ENCODE measurements around the gene ZNF821.
"Not testable (repeated sequence)": the region's sequence is repeated elsewhere in the genome, so short reads cannot be mapped to it uniquely, and the experiment has no call there.

The ZNF821 gene

DNA sequence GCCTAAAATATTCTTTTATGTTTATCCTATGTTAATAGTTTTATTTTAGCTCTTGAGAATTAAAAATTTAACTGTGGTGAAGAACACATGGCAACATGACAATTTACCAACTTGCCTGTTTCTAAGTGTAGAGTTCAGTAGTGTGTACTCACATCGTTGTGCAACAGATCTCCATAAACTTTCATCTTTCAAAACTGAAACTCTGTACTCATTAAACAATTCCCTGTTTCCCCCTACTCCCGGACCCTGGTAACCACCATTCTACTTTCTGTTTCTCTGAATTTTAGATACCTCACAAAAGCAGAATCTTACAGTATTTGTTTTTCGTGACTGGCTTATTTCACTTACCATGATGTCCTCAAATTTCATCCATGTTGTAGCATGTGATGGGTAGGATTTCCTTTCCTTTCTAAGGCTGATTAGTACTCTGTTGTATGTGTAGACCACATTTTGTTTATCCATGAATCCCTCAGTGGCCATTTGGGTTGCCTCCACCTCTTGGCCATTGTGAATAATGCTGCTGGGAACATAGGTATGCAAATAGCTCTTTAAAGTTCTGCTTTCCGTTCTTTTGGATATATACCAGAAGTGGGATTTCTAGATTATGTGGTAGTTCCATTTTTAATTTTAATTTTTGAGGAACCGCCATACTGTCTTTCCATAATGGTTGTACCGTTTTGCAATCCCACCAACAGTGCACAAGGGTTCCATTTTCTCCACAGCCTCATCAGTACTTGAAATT is 28.7 kb upstream of the ZNF821 start:
- H3K79me2 ChIP-seq (ENCODE audit: insufficient read depth, low read length), result peaks cover 99% of the 10 kb centered on the region
- H3K9ac ChIP-seq (ENCODE audit: low read depth, low read length), result no peak overlapping the region
- H3K27me3 ChIP-seq (ENCODE audit: insufficient read depth, low read length, poor library complexity), result no peaks in the 10 kb centered on the region
- no peak for DNase-seq
- H3K36me3 ChIP-seq (ENCODE audit: insufficient read depth, low read length), result peaks cover 46% of the 10 kb centered on the region
- no peak for TF ChIP-seq EZH2 (IDR thresholded peaks at IDR 0.05; ENCODE audit: borderline replicate concordance, low read depth, low read length, severe bottlenecking)
- TF ChIP-seq, protein P1, sequence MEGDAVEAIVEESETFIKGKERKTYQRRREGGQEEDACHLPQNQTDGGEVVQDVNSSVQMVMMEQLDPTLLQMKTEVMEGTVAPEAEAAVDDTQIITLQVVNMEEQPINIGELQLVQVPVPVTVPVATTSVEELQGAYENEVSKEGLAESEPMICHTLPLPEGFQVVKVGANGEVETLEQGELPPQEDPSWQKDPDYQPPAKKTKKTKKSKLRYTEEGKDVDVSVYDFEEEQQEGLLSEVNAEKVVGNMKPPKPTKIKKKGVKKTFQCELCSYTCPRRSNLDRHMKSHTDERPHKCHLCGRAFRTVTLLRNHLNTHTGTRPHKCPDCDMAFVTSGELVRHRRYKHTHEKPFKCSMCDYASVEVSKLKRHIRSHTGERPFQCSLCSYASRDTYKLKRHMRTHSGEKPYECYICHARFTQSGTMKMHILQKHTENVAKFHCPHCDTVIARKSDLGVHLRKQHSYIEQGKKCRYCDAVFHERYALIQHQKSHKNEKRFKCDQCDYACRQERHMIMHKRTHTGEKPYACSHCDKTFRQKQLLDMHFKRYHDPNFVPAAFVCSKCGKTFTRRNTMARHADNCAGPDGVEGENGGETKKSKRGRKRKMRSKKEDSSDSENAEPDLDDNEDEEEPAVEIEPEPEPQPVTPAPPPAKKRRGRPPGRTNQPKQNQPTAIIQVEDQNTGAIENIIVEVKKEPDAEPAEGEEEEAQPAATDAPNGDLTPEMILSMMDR (IDR thresholded peaks at IDR 0.05; ENCODE audit: borderline replicate concordance, extremely low read depth, low read length, poor library complexity, severe bottlenecking), result no peak
- H3K4me1 ChIP-seq (ENCODE audit: insufficient read depth, low read length), result no peaks in the 10 kb centered on the region
- H4K20me1 ChIP-seq (ENCODE audit: insufficient read depth, low read length), result peaks cover 82% of the 10 kb centered on the region
- no peak for ATAC-seq (ENCODE audit: insufficient read depth, low read depth)
- H2AFZ ChIP-seq (ENCODE audit: low read depth, low read length), result no peak overlapping the region
- no peaks in the 10 kb centered on the region for H3K9me3 ChIP-seq (ENCODE audit: insufficient read depth, low read length, severe bottlenecking)
- no peak overlapping the region for H3K27ac ChIP-seq (ENCODE audit: low read length)
- H3K4me2 ChIP-seq (ENCODE audit: insufficient read depth, low read length), result no peak overlapping the region
- no peak overlapping the region for H3K4me3 ChIP-seq (ENCODE audit: low read depth in 1 of 2, low read length in 2 of 2)

- H3K9ac ChIP-seq (ENCODE audit: low read depth, low read length), result no peak overlapping the region
- H3K4me1 ChIP-seq (ENCODE audit: insufficient read depth, low read length), result no peaks in the 10 kb centered on the region
- H3K4me3 ChIP-seq (ENCODE audit: low read depth in 1 of 2, low read length in 2 of 2), result no peak overlapping the region
- peaks cover 86% of the 10 kb centered on the region for H4K20me1 ChIP-seq (ENCODE audit: insufficient read depth, low read length)
- peaks cover 100% of the 10 kb centered on the region for H3K79me2 ChIP-seq (ENCODE audit: insufficient read depth, low read length)
- H3K27ac ChIP-seq (ENCODE audit: low read length), result no peak overlapping the region
- H3K36me3 ChIP-seq (ENCODE audit: insufficient read depth, low read length), result peaks cover 32% of the 10 kb centered on the region
- H3K9me3 ChIP-seq (ENCODE audit: insufficient read depth, low read length, severe bottlenecking), result no peaks in the 10 kb centered on the region
- TF ChIP-seq, protein P1 (IDR thresholded peaks at IDR 0.05; ENCODE audit: borderline replicate concordance, extremely low read depth, low read length, poor library complexity, severe bottlenecking), result no peak
- no peak for TF ChIP-seq EZH2 (IDR thresholded peaks at IDR 0.05; ENCODE audit: borderline replicate concordance, low read depth, low read length, severe bottlenecking)
- no peak overlapping the region for H2AFZ ChIP-seq (ENCODE audit: low read depth, low read length)
- DNase-seq, result no peak
- no peaks in the 10 kb centered on the region for H3K27me3 ChIP-seq (ENCODE audit: insufficient read depth, low read length, poor library complexity)
- ATAC-seq (ENCODE audit: insufficient read depth, low read depth), result no peak
- H3K4me2 ChIP-seq (ENCODE audit: insufficient read depth, low read length), result no peak overlapping the region
Measured at GRCh38 chr16:71911121-71911520, 27.1 kb upstream of the ZNF821 start.

- ATAC-seq (ENCODE audit: insufficient read depth, low read depth); DNase-seq; H3K9me3 ChIP-seq (ENCODE audit: insufficient read depth, low read length, severe bottlenecking); H3K27me3 ChIP-seq (ENCODE audit: insufficient read depth, low read length, poor library complexity); H3K9ac ChIP-seq (ENCODE audit: low read depth, low read length); H2AFZ ChIP-seq (ENCODE audit: low read depth, low read length); H3K4me2 ChIP-seq (ENCODE audit: insufficient read depth, low read length); H3K4me1 ChIP-seq (ENCODE audit: insufficient read depth, low read length); H3K27ac ChIP-seq (ENCODE audit: low read length); H3K4me3 ChIP-seq (ENCODE audit: low read depth in 1 of 2, low read length in 2 of 2): not testable (repeated sequence)
- H4K20me1 ChIP-seq (ENCODE audit: insufficient read depth, low read length), result peaks cover 90% of the 10 kb centered on the region
- H3K36me3 ChIP-seq (ENCODE audit: insufficient read depth, low read length), result peaks cover 13% of the 10 kb centered on the region
- H3K79me2 ChIP-seq (ENCODE audit: insufficient read depth, low read length), result peaks cover 100% of the 10 kb centered on the region
Measured at GRCh38 chr16:71905765-71906164, 21.8 kb upstream of the ZNF821 start.

DNA sequence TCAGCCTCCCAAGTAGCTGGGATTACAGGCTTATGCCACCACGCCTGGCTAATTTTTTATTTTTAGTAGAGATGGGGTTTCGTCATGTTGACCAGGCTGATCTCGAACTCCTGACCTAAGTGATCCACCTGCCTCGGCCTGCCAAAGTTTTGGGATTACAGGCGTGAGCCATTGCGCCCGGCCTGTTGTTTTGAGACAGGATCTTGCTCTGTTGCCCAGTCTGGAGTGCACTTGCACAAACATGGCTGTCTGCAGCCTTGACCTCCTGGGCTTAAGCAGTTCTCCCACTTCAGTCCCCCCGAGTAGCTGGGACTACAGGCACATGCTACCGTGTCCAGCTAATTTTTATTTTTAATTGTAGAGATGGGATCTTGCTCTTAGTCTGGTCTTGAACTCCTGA is 20.3 kb upstream of the ZNF821 start:
- Histone ChIP-seq H3K9ac (ENCODE audit: low read depth, low read length) (no peak overlapping the region), H3K4me1 (ENCODE audit: insufficient read depth, low read length) (peaks cover 11% of the 10 kb centered on the region), H4K20me1 (ENCODE audit: insufficient read depth, low read length) (peaks cover 88% of the 10 kb centered on the region), H3K9me3 (ENCODE audit: insufficient read depth, low read length, severe bottlenecking) (no peaks in the 10 kb centered on the region), H3K36me3 (ENCODE audit: insufficient read depth, low read length) (peaks cover 8% of the 10 kb centered on the region), H2AFZ (ENCODE audit: low read depth, low read length) (no peak overlapping the region), H3K79me2 (ENCODE audit: insufficient read depth, low read length) (peaks cover 100% of the 10 kb centered on the region), H3K27ac (ENCODE audit: low read length) (no peak overlapping the region), H3K4me2 (ENCODE audit: insufficient read depth, low read length) (0 out of 2 replicates have a peak overlapping the region, but pooled peaks have one; percentile 7), H3K27me3 (ENCODE audit: insufficient read depth, low read length, poor library complexity) (no peaks in the 10 kb centered on the region), H3K4me3 (ENCODE audit: low read depth in 1 of 2, low read length in 2 of 2) (no peak overlapping the region)
- TF ChIP-seq, protein P1 (IDR thresholded peaks at IDR 0.05; ENCODE audit: borderline replicate concordance, extremely low read depth, low read length, poor library complexity, severe bottlenecking), result no peak
- TF ChIP-seq EZH2 (IDR thresholded peaks at IDR 0.05; ENCODE audit: borderline replicate concordance, low read depth, low read length, severe bottlenecking), result no peak
- ATAC-seq (ENCODE audit: insufficient read depth, low read depth) (no peak), DNase-seq (no peak)

Data from DND-41 (cell line).